NB4 (cell line): Measurements from ENCODE around the gene ITPRIP.

ENCODE experiments used
- DNase-seq: peaks from one replicate; pipeline ENCODE4 v3.0.0; 2010; ENCODE audit warnings: low read depth
- H3K4me3 ChIP-seq: one replicate; pipeline ENCODE4 v1.5.1; 2011; ENCODE audit warnings: mild to moderate bottlenecking, low read depth, low read length, moderate library complexity
- CTCF ChIP-seq: IDR thresholded peaks from one replicate; pipeline ENCODE4 v1.5.1; 2012; ENCODE audit warnings: low read depth, low read length
- MAX ChIP-seq: IDR thresholded peaks from 2 replicates; pipeline ENCODE4 v1.6.1; 2011; ENCODE audit warnings: low read depth, low read length
- MYC ChIP-seq: IDR thresholded peaks from 2 replicates; pipeline ENCODE4 v1.6.1; 2011; ENCODE audit warnings: low read depth, low read length
- POLR2A ChIP-seq: IDR thresholded peaks from 2 replicates; pipeline ENCODE4 v1.6.1; 2011; ENCODE audit warnings: mild to moderate bottlenecking; ENCODE audit not compliant: insufficient read length; ENCODE audit errors: extremely low read depth

Gene ITPRIP

GRCh38 chr10:104333032-104333727 is 5.1 kb downstream of the ITPRIP start:
- TF ChIP-seq POLR2A (no peak), CTCF (no peak), MYC (no peak), MAX (no peak)
- no peak overlapping the region for H3K4me3 ChIP-seq
- no peak for DNase-seq

- TF ChIP-seq MAX (no peak), POLR2A (no peak), MYC (no peak), CTCF (no peak)
- no peak for DNase-seq
- H3K4me3 ChIP-seq: no peak overlapping the region
Measured at GRCh38 chr10:104332243-104333031, 5.8 kb downstream of the ITPRIP start.

GRCh38 chr10:104331208-104331838 is 6.9 kb downstream of the ITPRIP start:
- H3K4me3 ChIP-seq: no peak overlapping the region
- TF ChIP-seq MAX (no peak), MYC (no peak), CTCF (no peak), POLR2A (no peak)
- DNase-seq: no peak

GRCh38 chr10:104330168-104331110 is 7.8 kb downstream of the ITPRIP start:
- H3K4me3 ChIP-seq: no peak overlapping the region
- DNase-seq: no peak
- no peak for TF ChIP-seq MYC
- TF ChIP-seq POLR2A: no peak

GRCh38 chr10:104329735-104330134 is 8.5 kb downstream of the ITPRIP start:
- DNase-seq: peak; percentile 78
- H3K4me3 ChIP-seq: peak overlapping the region; percentile 33
- no peak for TF ChIP-seq MYC
- TF ChIP-seq CTCF: no peak
- no peak for TF ChIP-seq POLR2A
- no peak for TF ChIP-seq MAX
